ENCODE data around the gene MOV10L1.
"Not testable (repeated sequence)": the region's sequence is repeated elsewhere in the genome, so short reads cannot be mapped to it uniquely, and the experiment has no call there.

The MOV10L1 gene

GRCh38 chr22:50105208-50106100, 15.6 kb downstream of the MOV10L1 start:
- DNase-seq (ENCODE audit: low spot score), result no peak

- no peak for DNase-seq (ENCODE audit: low spot score)
Measured at GRCh38 chr22:50107529-50107928, 17.7 kb downstream of the MOV10L1 start.

GRCh38 chr22:50111056-50111455, 21.2 kb downstream of the MOV10L1 start:
- no peak for DNase-seq (ENCODE audit: low spot score)

GRCh38 chr22:50112151-50113118, 22.6 kb downstream of the MOV10L1 start:
- DNase-seq (ENCODE audit: low spot score), result no peak

GRCh38 chr22:50114221-50115021, 24.6 kb downstream of the MOV10L1 start:
- DNase-seq (ENCODE audit: low spot score), result no peak

GRCh38 chr22:50115693-50116092, 25.9 kb downstream of the MOV10L1 start:
- no peak for DNase-seq (ENCODE audit: low spot score)

GRCh38 chr22:50117168-50117762, 27.5 kb downstream of the MOV10L1 start:
- DNase-seq (ENCODE audit: low spot score), result no peak

- no peak for DNase-seq (ENCODE audit: low spot score)
Measured at GRCh38 chr22:50118129-50118528, 28.3 kb downstream of the MOV10L1 start.

GRCh38 chr22:50118557-50119168, 28.9 kb downstream of the MOV10L1 start:
- DNase-seq (ENCODE audit: low spot score), result no peak

- no peak for DNase-seq (ENCODE audit: low spot score)
Measured at GRCh38 chr22:50119169-50119767, 29.5 kb downstream of the MOV10L1 start.

GRCh38 chr22:50119768-50120251, 30.0 kb downstream of the MOV10L1 start:
- no peak for DNase-seq (ENCODE audit: low spot score)

- DNase-seq (ENCODE audit: low spot score), result no peak
Measured at GRCh38 chr22:50121202-50121740, 31.5 kb downstream of the MOV10L1 start.

GRCh38 chr22:50123119-50123518, 33.3 kb downstream of the MOV10L1 start:
- no peak for DNase-seq (ENCODE audit: low spot score)

GRCh38 chr22:50125029-50125428, 35.2 kb downstream of the MOV10L1 start:
- no peak for DNase-seq (ENCODE audit: low spot score)

- no peak for DNase-seq (ENCODE audit: low spot score)
Measured at GRCh38 chr22:50129121-50129736, 39.4 kb downstream of the MOV10L1 start.

GRCh38 chr22:50131894-50132293, 42.1 kb downstream of the MOV10L1 start:
- no peak for DNase-seq (ENCODE audit: low spot score)

- no peak for DNase-seq (ENCODE audit: low spot score)
Measured at GRCh38 chr22:50134481-50134880, 44.7 kb downstream of the MOV10L1 start.

- no peak for DNase-seq (ENCODE audit: low spot score)
Measured at GRCh38 chr22:50136581-50137015, 46.8 kb downstream of the MOV10L1 start.

GRCh38 chr22:50137277-50137676, 47.5 kb downstream of the MOV10L1 start:
- not testable (repeated sequence) for DNase-seq (ENCODE audit: low spot score)

GRCh38 chr22:50138041-50138440, 48.2 kb downstream of the MOV10L1 start:
- DNase-seq (ENCODE audit: low spot score), result no peak

Data from ecto neural progenitor cell (in vitro differentiated cells).